C4-2B (cell line): Measurements from ENCODE around the gene ANOS1.

Experiments
- H3K27ac ChIP-seq: fragments of 450-650 bp; 2 replicates; pipeline ENCODE4 v1.5.1; 2017
- CTCF ChIP-seq: fragments of 450-650 bp; conservative IDR thresholded peaks from 2 replicates; pipeline ENCODE4 v1.5.1; 2017; ENCODE audit warnings: mild to moderate bottlenecking
- ZFX ChIP-seq: fragments of 450-650 bp; IDR thresholded peaks from 2 replicates; pipeline ENCODE4 v1.6.1; 2017

Gene ANOS1

DNA sequence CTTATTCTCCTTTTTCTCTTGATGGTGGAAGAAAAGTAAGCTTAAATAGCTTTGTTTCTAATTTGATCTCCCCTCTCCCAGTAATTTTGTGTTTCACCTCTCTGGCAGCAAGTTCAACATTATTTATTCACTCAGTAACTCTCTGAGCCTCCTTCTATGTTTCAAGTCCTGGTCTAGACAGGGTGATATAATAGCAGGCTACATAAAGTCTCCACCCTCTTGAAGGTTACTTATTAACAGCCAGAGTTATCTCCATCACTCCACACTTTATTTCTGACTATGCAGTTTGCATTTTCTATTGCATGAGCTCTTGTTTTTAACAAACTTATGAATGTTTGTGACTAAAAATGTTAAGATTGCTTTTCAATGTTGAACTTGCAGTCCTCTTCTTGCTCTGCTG is 17.8 kb upstream of the ANOS1 start:
- no peak overlapping the region for H3K27ac ChIP-seq
- TF ChIP-seq CTCF (no peak), ZFX (no peak)

DNA sequence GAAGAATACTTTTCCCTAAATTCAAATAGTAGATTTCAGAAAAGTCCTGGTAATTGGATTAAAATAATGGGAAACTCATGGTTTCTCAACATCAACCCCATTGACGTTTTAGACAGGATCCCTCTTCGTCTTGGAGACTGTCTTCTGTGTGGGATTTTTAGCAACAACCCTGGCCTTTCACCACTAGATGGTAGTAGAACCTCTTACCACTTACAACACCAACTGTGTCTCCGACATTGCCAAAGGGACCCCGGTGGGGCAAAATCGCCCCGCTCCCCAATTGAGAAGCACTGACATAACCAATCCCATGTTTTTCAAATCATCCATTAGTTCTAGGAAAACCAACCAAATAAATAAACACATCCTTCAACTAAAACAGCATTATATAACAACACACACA is 16.9 kb upstream of the ANOS1 start:
- no peak for TF ChIP-seq ZFX
- TF ChIP-seq CTCF, result peak; percentile 69
- no peak overlapping the region for H3K27ac ChIP-seq

- TF ChIP-seq CTCF (peak; percentile 83), ZFX (no peak)
- H3K27ac ChIP-seq, result no peak overlapping the region
These were observed 11.3 kb upstream of the ANOS1 start for GRCh38 chrX:8743126-8743732.

DNA sequence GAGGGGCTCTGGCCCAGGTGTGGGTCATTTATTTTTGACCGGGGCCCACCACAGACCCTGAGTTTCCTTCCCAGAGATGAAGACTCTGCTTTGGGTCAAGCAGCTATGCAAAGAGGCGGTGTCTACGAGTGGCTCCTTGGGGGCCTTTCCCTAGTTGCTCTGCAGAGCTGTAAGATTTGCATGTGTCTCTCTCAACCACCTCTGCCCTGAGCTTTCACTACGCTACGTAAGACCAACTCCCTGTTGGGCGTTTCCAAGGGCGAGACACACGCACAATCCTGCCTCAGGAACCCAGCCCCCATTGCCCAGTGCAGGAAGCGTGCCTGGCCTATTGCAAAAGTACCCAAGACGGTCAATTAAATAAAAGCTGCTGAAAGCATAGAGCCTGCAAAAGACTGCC is 10.0 kb upstream of the ANOS1 start:
- H3K27ac ChIP-seq, result no peak overlapping the region
- TF ChIP-seq CTCF (no peak), ZFX (no peak)

DNA sequence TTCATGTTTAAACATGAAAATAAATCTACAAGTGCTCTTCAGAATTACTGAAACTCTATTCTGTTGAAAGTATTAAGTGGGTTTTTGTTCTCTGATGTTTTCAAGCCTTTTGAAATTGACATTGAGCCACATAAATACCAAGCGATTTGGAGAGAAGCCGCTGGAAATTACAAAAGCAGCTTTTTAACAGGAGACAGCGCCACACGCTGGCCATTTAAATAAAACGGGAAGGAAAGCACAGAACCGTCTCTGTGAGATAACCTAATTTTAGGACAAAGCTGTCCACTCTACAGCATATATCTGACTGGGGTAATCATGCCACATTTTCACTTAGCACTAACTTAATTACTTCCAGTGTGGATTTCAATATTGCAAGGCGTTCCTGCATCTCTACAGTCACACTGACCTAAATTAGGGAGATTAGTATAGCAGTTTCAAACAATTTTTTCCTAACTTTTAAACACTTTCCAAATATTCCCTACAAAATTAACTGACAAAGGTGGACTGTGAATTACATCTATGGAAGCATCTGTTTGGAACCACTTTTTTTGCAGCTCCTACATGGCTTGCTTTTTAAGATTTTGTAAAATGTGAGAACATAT is 6.8 kb upstream of the ANOS1 start:
- no peak overlapping the region for H3K27ac ChIP-seq
- TF ChIP-seq ZFX, result no peak
- TF ChIP-seq CTCF, result peak; percentile 73

- no peak for TF ChIP-seq CTCF
- no peak for TF ChIP-seq ZFX
- H3K27ac ChIP-seq, result no peak overlapping the region
These were observed 5.9 kb upstream of the ANOS1 start for GRCh38 chrX:8737883-8738282.

DNA sequence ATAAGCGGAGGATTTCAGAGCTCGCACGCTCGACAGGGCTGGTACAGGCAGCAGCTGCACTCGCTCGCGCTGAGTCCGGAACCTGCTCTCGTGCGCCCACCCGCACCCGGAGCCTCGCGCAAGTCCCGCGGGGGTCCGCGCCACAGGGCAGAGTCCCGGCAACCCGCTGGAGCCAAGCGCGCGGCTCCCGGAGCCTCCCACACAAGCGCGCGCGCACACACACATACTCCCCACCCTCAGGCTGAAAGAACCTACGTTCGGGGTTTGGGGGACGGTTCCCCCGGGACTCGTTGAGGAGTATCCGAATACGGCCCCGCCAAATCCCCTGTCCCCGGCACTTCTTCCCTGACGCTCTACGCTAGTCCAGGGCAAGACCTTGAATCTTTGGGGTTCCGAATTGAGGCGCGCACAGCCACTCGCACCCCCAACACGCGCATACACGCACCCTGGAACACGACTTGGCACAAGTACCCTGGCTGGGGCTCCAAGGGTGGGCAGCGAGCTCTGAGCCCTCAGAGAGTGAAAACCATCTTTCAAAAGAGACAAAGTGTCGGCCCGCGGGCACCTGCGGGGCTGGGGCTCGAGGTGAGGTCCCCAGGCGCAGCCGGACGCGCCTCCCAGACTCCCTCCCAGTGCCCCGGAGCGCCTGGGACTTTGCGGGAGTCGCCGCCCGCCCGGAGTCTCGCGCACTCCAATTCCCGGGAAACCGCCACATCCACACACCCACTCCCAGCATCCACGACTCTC is 952 bp downstream of the ANOS1 start:
- H3K27ac ChIP-seq, result no peak overlapping the region
- no peak for TF ChIP-seq ZFX
